Stimulated activated naive CD4-positive, alpha-beta T cell (primary cell): ENCODE measurements around the gene FGFR1OP2.
"Not testable (repeated sequence)": the region's sequence is repeated elsewhere in the genome, so short reads cannot be mapped to it uniquely, and the experiment has no call there.

Source experiments
- DNase-seq, 6 experiments: peaks; one replicate each; lab custom pipeline; 2025; lab: John Stamatoyannopoulos, UW

Gene FGFR1OP2

GRCh38 chr12:26941215-26941594 lies 2.9 kb downstream of the FGFR1OP2 start:
- peak in 3 of 6 experiments; percentile 21 to 34 (median 28) for DNase-seq

GRCh38 chr12:26948309-26948708 lies 10.0 kb downstream of the FGFR1OP2 start:
- DNase-seq: no peak

- DNase-seq: no peak
Measured at GRCh38 chr12:26953447-26953846, 15.2 kb downstream of the FGFR1OP2 start.

GRCh38 chr12:26954027-26954426 lies 15.8 kb downstream of the FGFR1OP2 start:
- no peak for DNase-seq

GRCh38 chr12:26961391-26961790 lies 23.1 kb downstream of the FGFR1OP2 start:
- not testable (repeated sequence) for DNase-seq

GRCh38 chr12:26961803-26962202 lies 23.5 kb downstream of the FGFR1OP2 start:
- no peak for DNase-seq

- no peak for DNase-seq
Measured at GRCh38 chr12:26963413-26963812, 25.1 kb downstream of the FGFR1OP2 start.

- DNase-seq: no peak
Measured at GRCh38 chr12:26966842-26967241, 28.6 kb downstream of the FGFR1OP2 start.

GRCh38 chr12:26970136-26970535 lies 31.9 kb downstream of the FGFR1OP2 start:
- DNase-seq: no peak

- DNase-seq: peak in 5 of 6 experiments; percentile 14 to 40 (median 38)
Measured at GRCh38 chr12:26971963-26972362, 33.7 kb downstream of the FGFR1OP2 start.

GRCh38 chr12:26976687-26977086 lies 38.4 kb downstream of the FGFR1OP2 start:
- DNase-seq: no peak

GRCh38 chr12:26978801-26979200 lies 40.5 kb downstream of the FGFR1OP2 start:
- DNase-seq: no peak

GRCh38 chr12:26979733-26980132 lies 41.5 kb downstream of the FGFR1OP2 start:
- DNase-seq: no peak

GRCh38 chr12:26982866-26983265 lies 44.6 kb downstream of the FGFR1OP2 start:
- DNase-seq: no peak

- DNase-seq: no peak
Measured at GRCh38 chr12:26987634-26988424, 49.6 kb downstream of the FGFR1OP2 start.

- DNase-seq: no peak
Measured at GRCh38 chr12:26988703-26989102, 50.4 kb downstream of the FGFR1OP2 start.

- DNase-seq: no peak
Measured at GRCh38 chr12:26989873-26990272, 51.6 kb downstream of the FGFR1OP2 start.

GRCh38 chr12:26991826-26992225 lies 53.6 kb downstream of the FGFR1OP2 start:
- DNase-seq: no peak

- no peak for DNase-seq
Measured at GRCh38 chr12:26994109-26994508, 55.8 kb downstream of the FGFR1OP2 start.

GRCh38 chr12:26995706-26996105 lies 57.4 kb downstream of the FGFR1OP2 start:
- no peak for DNase-seq

- no peak for DNase-seq
Measured at GRCh38 chr12:26997003-26997402, 58.7 kb downstream of the FGFR1OP2 start.

GRCh38 chr12:27000961-27001360 lies 62.7 kb downstream of the FGFR1OP2 start:
- DNase-seq: no peak

GRCh38 chr12:27001663-27002062 lies 63.4 kb downstream of the FGFR1OP2 start:
- no peak for DNase-seq

GRCh38 chr12:27002141-27002540 lies 63.9 kb downstream of the FGFR1OP2 start:
- no peak for DNase-seq
